ENCODE measurements around the gene WDR41. TPM values are rescaled to one million over a fixed set of nuclear protein-coding genes. Genes with fewer than 3 reads are reported as not detected.

The WDR41 gene
- total RNA-seq, 4 donors from 2014 or later: 32.1 to 43.1 (median 39.5) TPM

GRCh38 chr5:77454123-77454522 is 38.0 kb downstream of the WDR41 start:
- Histone ChIP-seq H3K9me3 (no peaks in the 10 kb centered on the region), H3K4me1 (no peaks in the 10 kb centered on the region), H3K4me3 (no peak overlapping the region), H3K36me3 (peaks cover 19% of the 10 kb centered on the region), H3K27me3 (no peaks in the 10 kb centered on the region), H3K27ac (no peak overlapping the region)
- DNase-seq (ENCODE audit: low spot score in 2 of 2): no peak
- TF ChIP-seq EP300 (IDR thresholded peaks at IDR 0.05): no peak
- WGBS: 100% methylated on average over 3 of the region's 3 CpGs

- Histone ChIP-seq H3K27ac (no peak overlapping the region), H3K4me1 (no peaks in the 10 kb centered on the region), H3K27me3 (no peaks in the 10 kb centered on the region), H3K9me3 (no peaks in the 10 kb centered on the region), H3K36me3 (peaks cover 37% of the 10 kb centered on the region), H3K4me3 (no peak overlapping the region)
- DNase-seq (ENCODE audit: low spot score in 2 of 2): no peak
- WGBS: 73% methylated on average over 1 of the region's 1 CpG
- TF ChIP-seq, protein P1, sequence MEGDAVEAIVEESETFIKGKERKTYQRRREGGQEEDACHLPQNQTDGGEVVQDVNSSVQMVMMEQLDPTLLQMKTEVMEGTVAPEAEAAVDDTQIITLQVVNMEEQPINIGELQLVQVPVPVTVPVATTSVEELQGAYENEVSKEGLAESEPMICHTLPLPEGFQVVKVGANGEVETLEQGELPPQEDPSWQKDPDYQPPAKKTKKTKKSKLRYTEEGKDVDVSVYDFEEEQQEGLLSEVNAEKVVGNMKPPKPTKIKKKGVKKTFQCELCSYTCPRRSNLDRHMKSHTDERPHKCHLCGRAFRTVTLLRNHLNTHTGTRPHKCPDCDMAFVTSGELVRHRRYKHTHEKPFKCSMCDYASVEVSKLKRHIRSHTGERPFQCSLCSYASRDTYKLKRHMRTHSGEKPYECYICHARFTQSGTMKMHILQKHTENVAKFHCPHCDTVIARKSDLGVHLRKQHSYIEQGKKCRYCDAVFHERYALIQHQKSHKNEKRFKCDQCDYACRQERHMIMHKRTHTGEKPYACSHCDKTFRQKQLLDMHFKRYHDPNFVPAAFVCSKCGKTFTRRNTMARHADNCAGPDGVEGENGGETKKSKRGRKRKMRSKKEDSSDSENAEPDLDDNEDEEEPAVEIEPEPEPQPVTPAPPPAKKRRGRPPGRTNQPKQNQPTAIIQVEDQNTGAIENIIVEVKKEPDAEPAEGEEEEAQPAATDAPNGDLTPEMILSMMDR (IDR thresholded peaks at IDR 0.05): no peak
- TF ChIP-seq POLR2AphosphoS5 (IDR thresholded peaks at IDR 0.05) (no peak), EP300 (IDR thresholded peaks at IDR 0.05) (no peak), POLR2A (IDR thresholded peaks at IDR 0.05) (no peak)
Measured at GRCh38 chr5:77452351-77452750, 39.8 kb downstream of the WDR41 start.

GRCh38 chr5:77449981-77450380 is 42.1 kb downstream of the WDR41 start:
- peaks cover 52% of the 10 kb centered on the region for H3K36me3 ChIP-seq
- H3K27ac ChIP-seq: no peak overlapping the region
- no peaks in the 10 kb centered on the region for H3K9me3 ChIP-seq
- no peak overlapping the region for H3K4me3 ChIP-seq
- WGBS: 41% methylated on average over 2 of the region's 2 CpGs
- no peaks in the 10 kb centered on the region for H3K27me3 ChIP-seq
- no peak for DNase-seq (ENCODE audit: low spot score in 2 of 2)
- no peak for TF ChIP-seq POLR2A (IDR thresholded peaks at IDR 0.05)
- no peak for TF ChIP-seq EP300 (IDR thresholded peaks at IDR 0.05)
- TF ChIP-seq, protein P1 (IDR thresholded peaks at IDR 0.05): no peak
- TF ChIP-seq POLR2AphosphoS5 (IDR thresholded peaks at IDR 0.05): no peak
- no peaks in the 10 kb centered on the region for H3K4me1 ChIP-seq

GRCh38 chr5:77449277-77449676 is 42.8 kb downstream of the WDR41 start:
- WGBS: 81% methylated on average over 1 of the region's 1 CpG

DNA sequence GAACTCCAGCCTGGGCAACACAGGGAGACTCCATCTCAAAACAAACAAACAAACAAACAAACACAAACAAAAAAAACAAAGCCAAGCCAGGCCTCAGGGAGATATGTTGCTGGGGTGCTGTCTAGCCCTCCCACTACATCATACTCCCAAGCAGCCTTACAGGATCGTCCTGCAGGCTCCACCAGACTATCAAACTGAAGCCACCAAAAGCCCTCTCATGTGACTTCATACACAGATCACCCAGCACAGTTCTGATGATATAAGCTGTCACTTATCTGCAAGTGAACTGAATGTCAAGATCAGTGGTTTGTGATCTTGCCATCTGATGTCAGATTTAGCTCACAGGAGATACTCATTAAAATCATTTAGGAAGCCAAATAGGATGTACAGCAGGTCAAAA is 43.3 kb downstream of the WDR41 start:
- H3K9me3 ChIP-seq: no peaks in the 10 kb centered on the region
- H3K27ac ChIP-seq: no peak overlapping the region
- 92% methylated on average over 1 of the region's 1 CpG for WGBS
- H3K4me3 ChIP-seq: no peak overlapping the region
- H3K27me3 ChIP-seq: no peaks in the 10 kb centered on the region
- no peak for TF ChIP-seq EP300 (IDR thresholded peaks at IDR 0.05)
- TF ChIP-seq POLR2A (IDR thresholded peaks at IDR 0.05): no peak
- no peak for TF ChIP-seq POLR2AphosphoS5 (IDR thresholded peaks at IDR 0.05)
- TF ChIP-seq, protein P1 (IDR thresholded peaks at IDR 0.05): no peak
- no peaks in the 10 kb centered on the region for H3K4me1 ChIP-seq
- no peak for DNase-seq (ENCODE audit: low spot score in 2 of 2)
- H3K36me3 ChIP-seq: peaks cover 51% of the 10 kb centered on the region

More at GRCh38 chr5:77449277-77449676, 42.8 kb downstream of the WDR41 start:
- Histone ChIP-seq H3K4me1 (no peaks in the 10 kb centered on the region), H3K9me3 (no peaks in the 10 kb centered on the region), H3K36me3 (peaks cover 52% of the 10 kb centered on the region), H3K27ac (no peak overlapping the region), H3K4me3 (no peak overlapping the region), H3K27me3 (no peaks in the 10 kb centered on the region)
- DNase-seq (ENCODE audit: low spot score in 2 of 2): no peak
- TF ChIP-seq POLR2AphosphoS5 (IDR thresholded peaks at IDR 0.05): no peak
- no peak for TF ChIP-seq EP300 (IDR thresholded peaks at IDR 0.05)
- no peak for TF ChIP-seq POLR2A (IDR thresholded peaks at IDR 0.05)
- TF ChIP-seq, protein P1 (IDR thresholded peaks at IDR 0.05): no peak

GRCh38 chr5:77444356-77444755 is 47.8 kb downstream of the WDR41 start:
- peaks cover 50% of the 10 kb centered on the region for H3K36me3 ChIP-seq
- no peaks in the 10 kb centered on the region for H3K4me1 ChIP-seq
- DNase-seq (ENCODE audit: low spot score in 2 of 2): no peak
- 97% methylated on average over 1 of the region's 1 CpG for WGBS
- TF ChIP-seq POLR2A (IDR thresholded peaks at IDR 0.05): no peak
- no peak for TF ChIP-seq POLR2AphosphoS5 (IDR thresholded peaks at IDR 0.05)
- TF ChIP-seq, protein P1 (IDR thresholded peaks at IDR 0.05): no peak
- TF ChIP-seq EP300 (IDR thresholded peaks at IDR 0.05): no peak
- H3K27ac ChIP-seq: no peak overlapping the region
- H3K9me3 ChIP-seq: no peaks in the 10 kb centered on the region
- no peaks in the 10 kb centered on the region for H3K27me3 ChIP-seq
- H3K4me3 ChIP-seq: no peak overlapping the region

Measured in suprapubic skin (tissue), 4 donors.